GM18511 (cell line): ENCODE measurements around the gene TCEANC.

Source experiments
- ATAC-seq: cut with Tn5 transposase; IDR thresholded peaks from one replicate; pipeline ENCODE4 v1.9.1; 2021; ENCODE audit warnings: mild to moderate bottlenecking, moderate library complexity; ENCODE audit not compliant: unreplicated experiment

The TCEANC gene

GRCh38 chrX:13690836-13691235 lies 37.9 kb downstream of the TCEANC start:
- ATAC-seq, result no peak

- no peak for ATAC-seq
Measured at GRCh38 chrX:13691841-13692371, 39.0 kb downstream of the TCEANC start.

- no peak for ATAC-seq
Measured at GRCh38 chrX:13692771-13693231, 39.9 kb downstream of the TCEANC start.

- ATAC-seq, result no peak
Measured at GRCh38 chrX:13693341-13693961, 40.5 kb downstream of the TCEANC start.

- ATAC-seq, result no peak
Measured at GRCh38 chrX:13694359-13694758, 41.4 kb downstream of the TCEANC start.

- no peak for ATAC-seq
Measured at GRCh38 chrX:13694983-13695382, 42.0 kb downstream of the TCEANC start.

GRCh38 chrX:13695601-13696115 lies 42.7 kb downstream of the TCEANC start:
- ATAC-seq, result no peak

- ATAC-seq, result peak; percentile 68
Measured at GRCh38 chrX:13697455-13697854, 44.5 kb downstream of the TCEANC start.

- ATAC-seq, result no peak
Measured at GRCh38 chrX:13697976-13698375, 45.0 kb downstream of the TCEANC start.

- ATAC-seq, result no peak
Measured at GRCh38 chrX:13698432-13698831, 45.5 kb downstream of the TCEANC start.

- ATAC-seq, result peak; percentile 57
Measured at GRCh38 chrX:13699183-13699826, 46.4 kb downstream of the TCEANC start.

- no peak for ATAC-seq
Measured at GRCh38 chrX:13700380-13700779, 47.4 kb downstream of the TCEANC start.

GRCh38 chrX:13702111-13702789 lies 49.3 kb downstream of the TCEANC start:
- ATAC-seq, result no peak

- no peak for ATAC-seq
Measured at GRCh38 chrX:13703135-13703534, 50.2 kb downstream of the TCEANC start.

- no peak for ATAC-seq
Measured at GRCh38 chrX:13703589-13703988, 50.6 kb downstream of the TCEANC start.

- no peak for ATAC-seq
Measured at GRCh38 chrX:13711141-13711540, 58.2 kb downstream of the TCEANC start.
